Calu3 (cell line): ENCODE data around the gene RAD51B. TPM values are rescaled to one million over a fixed set of nuclear protein-coding genes. Genes with fewer than 3 reads are reported as not detected.
"Not testable (repeated sequence)": the region's sequence is repeated elsewhere in the genome, so short reads cannot be mapped to it uniquely, and the experiment has no call there.

Source experiments
- BruUV-seq: library from RNA; stranded (reverse); fragments of 400-500 nt; replicated peaks from 2 replicates; lab custom pipeline; 2021; lab: Mats Ljungman, UMichigan
- CTCF ChIA-PET: fragments of 300-600 bp; sonication (Branson Sonifier 250); formaldehyde crosslinking; loops from one replicate; lab custom pipeline; 2022; ENCODE audit warnings: antibody characterized with exemption; lab: Charles Lee
- DNase-seq: peaks from one replicate; pipeline ENCODE4 v3.0.0; 2022
- H3K27ac Mint-ChIP-seq: one replicate; pipeline ENCODE4 v1.8.0; 2022; ENCODE audit warnings: mixed read lengths; ENCODE audit not compliant: unreplicated experiment
- H3K27me3 Mint-ChIP-seq: one replicate; pipeline ENCODE4 v1.8.0; 2022; ENCODE audit warnings: mixed read lengths; ENCODE audit not compliant: unreplicated experiment
- H3K36me3 Mint-ChIP-seq: one replicate; pipeline ENCODE4 v1.8.0; 2022; ENCODE audit warnings: mild to moderate bottlenecking, moderate library complexity, mixed read lengths; ENCODE audit not compliant: insufficient read depth, unreplicated experiment
- H3K4me1 Mint-ChIP-seq: one replicate; pipeline ENCODE4 v1.8.0; 2022; ENCODE audit warnings: mild to moderate bottlenecking, low read depth, mixed read lengths; ENCODE audit not compliant: unreplicated experiment
- H3K4me3 Mint-ChIP-seq: one replicate; pipeline ENCODE4 v1.8.0; 2022; ENCODE audit warnings: mild to moderate bottlenecking, low read depth, moderate library complexity, mixed read lengths; ENCODE audit not compliant: unreplicated experiment
- H3K9me3 Mint-ChIP-seq: one replicate; pipeline ENCODE4 v1.8.0; 2022; ENCODE audit warnings: low read depth, mixed read lengths; ENCODE audit not compliant: unreplicated experiment
- intact Hi-C: fragments of 100-400 bp; cut with micrococcal nuclease; formaldehyde crosslinking; loops from one replicate; pipeline ENCODE4 v1.10.0; 2022; ENCODE audit not compliant: unreplicated experiment
- total RNA-seq: library from RNA; stranded (reverse); gene quantifications from 2 replicates; pipeline ENCODE4 v1.2.3, GENCODE V29; 2022
- TF ChIP-seq, protein P1 (sequence below): fragments of 200-600 bp; IDR thresholded peaks from one replicate; pipeline ENCODE4 v1.8.0; 2022; ENCODE audit warnings: antibody characterized with exemption; ENCODE audit not compliant: unreplicated experiment

The RAD51B gene
- total RNA-seq, 1 experiment from 2014 or later = 24.7 TPM

DNA sequence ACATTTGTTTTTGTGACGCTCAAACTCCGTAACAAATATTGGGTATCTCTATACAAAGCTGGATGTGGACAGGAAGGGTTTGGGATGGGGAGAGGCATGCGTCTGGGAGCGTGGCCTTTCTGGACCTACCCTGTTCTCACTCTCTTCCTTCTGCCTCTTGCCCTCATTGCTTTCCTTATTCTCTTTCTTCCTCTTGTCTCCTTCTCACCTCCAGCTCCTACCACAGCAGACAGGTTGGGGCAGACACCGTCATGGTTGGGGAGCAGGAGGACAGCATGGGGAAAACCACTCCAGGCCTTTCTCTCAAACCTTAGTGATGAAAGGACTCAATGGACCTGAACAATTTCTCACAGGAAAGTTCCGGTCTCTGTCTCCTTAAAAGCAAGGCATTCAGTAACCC lies 465.3 kb downstream of the RAD51B start:
- Mint-ChIP-seq H3K27ac (no peak overlapping the region), H3K4me1 (no peaks in the 10 kb centered on the region), H3K27me3 (no peaks in the 10 kb centered on the region), H3K9me3 (no peaks in the 10 kb centered on the region), H3K4me3 (no peak overlapping the region), H3K36me3 (no peaks in the 10 kb centered on the region)
- CTCF ChIA-PET = interaction anchor here (0.7 kb wide), 2 partner anchors 18 to 494 kb away, joined by 4 to 6 read pairs; no protein-coding TSS in a partner anchor
- DNase-seq = no peak
- BruUV-seq = no TSS peak
- TF ChIP-seq, protein P1, sequence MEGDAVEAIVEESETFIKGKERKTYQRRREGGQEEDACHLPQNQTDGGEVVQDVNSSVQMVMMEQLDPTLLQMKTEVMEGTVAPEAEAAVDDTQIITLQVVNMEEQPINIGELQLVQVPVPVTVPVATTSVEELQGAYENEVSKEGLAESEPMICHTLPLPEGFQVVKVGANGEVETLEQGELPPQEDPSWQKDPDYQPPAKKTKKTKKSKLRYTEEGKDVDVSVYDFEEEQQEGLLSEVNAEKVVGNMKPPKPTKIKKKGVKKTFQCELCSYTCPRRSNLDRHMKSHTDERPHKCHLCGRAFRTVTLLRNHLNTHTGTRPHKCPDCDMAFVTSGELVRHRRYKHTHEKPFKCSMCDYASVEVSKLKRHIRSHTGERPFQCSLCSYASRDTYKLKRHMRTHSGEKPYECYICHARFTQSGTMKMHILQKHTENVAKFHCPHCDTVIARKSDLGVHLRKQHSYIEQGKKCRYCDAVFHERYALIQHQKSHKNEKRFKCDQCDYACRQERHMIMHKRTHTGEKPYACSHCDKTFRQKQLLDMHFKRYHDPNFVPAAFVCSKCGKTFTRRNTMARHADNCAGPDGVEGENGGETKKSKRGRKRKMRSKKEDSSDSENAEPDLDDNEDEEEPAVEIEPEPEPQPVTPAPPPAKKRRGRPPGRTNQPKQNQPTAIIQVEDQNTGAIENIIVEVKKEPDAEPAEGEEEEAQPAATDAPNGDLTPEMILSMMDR = no peak
- intact Hi-C loops = no loop called here

DNA sequence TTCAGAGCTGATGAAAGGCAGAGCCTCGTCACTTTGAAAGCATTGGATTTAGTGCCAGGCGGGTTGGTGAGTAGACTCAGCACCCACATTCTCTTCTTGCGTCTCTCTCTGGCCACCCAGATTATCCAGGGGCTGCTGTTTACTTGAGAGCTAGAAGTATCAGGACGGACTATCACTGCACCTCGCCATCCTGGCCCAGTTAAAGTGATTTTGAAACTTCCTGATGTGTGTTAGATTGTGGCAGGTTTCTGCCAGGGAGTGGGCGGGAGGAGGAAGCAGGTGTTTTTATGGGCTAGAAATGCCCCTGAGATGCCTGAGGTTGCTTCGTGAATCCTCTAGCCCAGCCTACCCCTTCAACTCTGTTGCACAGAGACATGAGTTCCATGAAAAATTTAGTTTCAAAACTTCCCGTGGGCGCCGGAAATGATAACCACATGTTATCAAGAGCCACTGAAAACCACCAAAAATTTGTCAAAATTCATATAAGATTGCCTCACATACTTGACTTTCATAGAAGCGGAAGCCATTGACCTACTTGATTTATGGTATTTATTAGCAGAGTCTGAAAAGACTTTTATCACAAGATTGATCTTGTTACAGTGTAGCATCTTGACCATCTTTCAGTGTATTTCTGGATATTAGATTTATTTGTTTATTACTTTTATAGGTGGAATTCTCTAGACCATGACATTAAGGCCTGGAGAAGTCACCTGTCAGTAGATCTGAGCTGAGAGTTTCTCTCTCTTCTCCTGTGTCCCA lies 466.0 kb downstream of the RAD51B start:
- Mint-ChIP-seq H3K4me1 (no peaks in the 10 kb centered on the region), H3K36me3 (no peaks in the 10 kb centered on the region), H3K27ac (no peak overlapping the region), H3K4me3 (no peak overlapping the region), H3K27me3 (no peaks in the 10 kb centered on the region), H3K9me3 (no peaks in the 10 kb centered on the region)
- BruUV-seq = no TSS peak
- TF ChIP-seq, protein P1 = no peak
- DNase-seq = no peak
- intact Hi-C loops = no loop called here
- CTCF ChIA-PET = no interaction called here

DNA sequence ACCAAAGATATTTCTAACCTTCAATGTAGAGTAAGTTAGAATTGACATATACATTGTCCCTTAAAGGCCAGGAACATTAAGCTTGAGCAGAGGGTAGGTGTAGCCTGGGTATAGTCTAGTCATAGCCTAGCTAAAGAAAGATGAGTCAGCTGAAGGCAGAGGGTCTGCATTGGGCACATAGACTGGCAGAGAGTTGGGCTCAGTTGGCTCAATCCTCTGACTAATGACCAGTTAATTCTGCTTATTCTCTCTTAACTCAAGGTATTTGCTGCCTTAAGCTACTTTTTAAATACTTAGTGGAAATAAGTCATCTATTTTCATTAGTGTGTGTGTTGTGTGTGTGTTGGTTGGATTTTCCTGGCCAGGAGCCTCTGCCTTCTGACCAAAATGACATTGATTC lies 467.1 kb downstream of the RAD51B start:
- TF ChIP-seq, protein P1 = no peak
- Mint-ChIP-seq H3K36me3 (no peaks in the 10 kb centered on the region), H3K4me3 (no peak overlapping the region), H3K4me1 (no peaks in the 10 kb centered on the region), H3K27me3 (no peaks in the 10 kb centered on the region), H3K27ac (no peak overlapping the region), H3K9me3 (no peaks in the 10 kb centered on the region)
- DNase-seq = no peak
- intact Hi-C loops = no loop called here
- no TSS peak for BruUV-seq
- CTCF ChIA-PET = no interaction called here

DNA sequence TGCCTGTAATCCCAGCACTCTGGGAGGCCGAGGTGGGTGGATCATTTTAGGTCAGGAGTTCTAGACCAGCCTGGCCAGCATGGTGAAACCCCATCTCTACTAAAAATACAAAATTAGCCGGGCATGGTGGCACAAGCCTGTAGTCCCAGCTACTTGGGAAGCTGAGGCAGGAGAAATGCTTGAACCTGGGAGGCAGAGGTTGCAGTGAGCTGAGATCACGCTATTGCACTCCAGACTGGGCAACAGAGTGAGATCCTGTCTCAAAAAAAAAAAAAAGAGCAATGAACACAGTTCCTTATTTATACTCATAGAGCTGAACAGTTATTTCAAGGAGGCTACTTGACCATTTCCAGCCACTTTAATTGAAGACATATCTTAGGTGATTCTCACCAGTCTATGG lies 469.9 kb downstream of the RAD51B start:
- H3K4me1 Mint-ChIP-seq, H3K4me3 Mint-ChIP-seq, H3K36me3 Mint-ChIP-seq, BruUV-seq, DNase-seq, H3K9me3 Mint-ChIP-seq, H3K27me3 Mint-ChIP-seq, H3K27ac Mint-ChIP-seq, intact Hi-C loops: not testable (repeated sequence)
- CTCF ChIA-PET = interaction anchor here (1.2 kb wide), 1 partner anchor 473 kb away, joined by 6 read pairs; no protein-coding TSS in a partner anchor

DNA sequence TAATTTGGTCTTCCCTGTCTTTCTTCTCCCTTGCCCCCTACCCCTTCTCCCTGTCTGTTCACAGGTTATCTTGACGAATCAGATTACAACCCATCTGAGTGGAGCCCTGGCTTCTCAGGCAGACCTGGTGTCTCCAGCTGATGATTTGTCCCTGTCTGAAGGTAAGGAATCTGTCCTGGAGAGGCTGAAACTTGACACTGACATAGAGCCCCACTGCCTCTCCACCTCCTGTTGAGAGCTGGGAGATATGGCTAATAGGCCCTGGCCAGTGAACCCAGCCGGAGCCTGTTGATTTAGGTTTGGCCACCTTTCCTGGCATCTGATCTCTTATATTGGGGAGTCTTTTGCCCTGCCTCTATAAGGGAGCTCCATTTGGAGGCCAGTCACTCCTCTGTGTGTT lies 472.2 kb downstream of the RAD51B start:
- intact Hi-C loops = no loop called here
- H3K27ac Mint-ChIP-seq = no peak overlapping the region
- no TSS peak for BruUV-seq
- H3K4me1 Mint-ChIP-seq = no peaks in the 10 kb centered on the region
- TF ChIP-seq, protein P1 = no peak
- CTCF ChIA-PET = interaction anchor here (0.6 kb wide), 1 partner anchor 717 kb away, joined by 6 read pairs; no protein-coding TSS in a partner anchor
- no peak overlapping the region for H3K4me3 Mint-ChIP-seq
- no peaks in the 10 kb centered on the region for H3K9me3 Mint-ChIP-seq
- no peak for DNase-seq
- H3K27me3 Mint-ChIP-seq = no peaks in the 10 kb centered on the region
- H3K36me3 Mint-ChIP-seq = no peaks in the 10 kb centered on the region
